ENCODE data around the gene FGR. TPM values are rescaled to one million over a fixed set of nuclear protein-coding genes. Genes with fewer than 3 reads are reported as not detected.

Gene FGR
- total and polyA plus RNA-seq, 2 donors (not counting 1 experiment from before 2014, with no cell fraction given): 57.0 to 295 TPM

- H3K27ac ChIP-seq (ENCODE audit: low read length in 2 of 2): no peak overlapping the region
- H3K4me3 ChIP-seq (ENCODE audit: control extremely low read depth in 1 of 5, extremely low read depth in 1 of 5, insufficient read depth in 1 of 5, low read depth in 2 of 5, low read length in 4 of 5): no peak overlapping the region
- peaks cover 89% of the 10 kb centered on the region for H3K79me2 ChIP-seq (ENCODE audit: control insufficient read depth, insufficient read depth, low read length)
- H3K4me1 ChIP-seq (ENCODE audit: control insufficient read depth in 2 of 2, insufficient read depth in 2 of 2, low read length in 2 of 2): peaks cover 3 to 12% of the 10 kb centered on the region in 2 donors
- H3K36me3 ChIP-seq (replicated peaks in 1 of 2; ENCODE audit: control extremely low read depth in 1 of 2, control insufficient read depth in 1 of 2, extremely low read depth in 1 of 2, insufficient read depth in 2 of 2, low read length in 1 of 2): peaks cover 0 to 13% of the 10 kb centered on the region in 2 experiments
- H4K20me1 ChIP-seq (ENCODE audit: control insufficient read depth, insufficient read depth, low read length, poor library complexity, severe bottlenecking): peaks cover 31% of the 10 kb centered on the region
- DNase-seq: no peak
- POLR2A ChIA-PET: no interaction called here
- CTCF ChIA-PET: no interaction called here
- no peak overlapping the region for H3K9ac ChIP-seq (ENCODE audit: low read length)
- Mint-ChIP-seq H3K27ac (no peak overlapping the region), H3K4me1 (peaks cover 6% of the 10 kb centered on the region), H3K4me3 (no peak overlapping the region), H3K9me3 (ENCODE audit: insufficient read depth) (no peaks in the 10 kb centered on the region), H3K27me3 (no peaks in the 10 kb centered on the region)
- H2AFZ ChIP-seq (ENCODE audit: insufficient read depth, low read depth, low read length, poor library complexity, severe bottlenecking): no peak overlapping the region
- H3K9me3 ChIP-seq (ENCODE audit: control extremely low read depth in 1 of 3, control insufficient read depth in 2 of 3, insufficient read depth in 1 of 3, low read length in 2 of 3): no peaks in the 10 kb centered on the region
- intact Hi-C loops (cut with micrococcal nuclease): no loop called here
- TF ChIP-seq CTCF (IDR thresholded peaks at IDR 0.05) (no peak), EZH2 (IDR thresholded peaks at IDR 0.05; ENCODE audit: borderline replicate concordance, insufficient read depth, low read depth, low read length, poor library complexity, severe bottlenecking) (no peak)
- H3K27me3 ChIP-seq (replicated peaks in 1 of 4; ENCODE audit: control extremely low read depth in 1 of 4, control insufficient read depth in 3 of 4, insufficient read depth in 4 of 4, low read length in 3 of 4): no peaks in the 10 kb centered on the region
- no peak for ATAC-seq (ENCODE audit: low read depth)
- 91% methylated on average over 11 of the region's 12 CpGs for WGBS (ENCODE audit: insufficient coverage)
- H3K4me2 ChIP-seq (replicated peaks; ENCODE audit: low read depth, low read length, poor library complexity, severe bottlenecking): no peak overlapping the region
Measured at GRCh38 chr1:27588256-27589232, 46.4 kb downstream of the FGR start.

GRCh38 chr1:27585684-27586083 lies 49.3 kb downstream of the FGR start:
- CTCF ChIA-PET: no interaction called here

More at GRCh38 chr1:27585684-27586083, 49.3 kb downstream of the FGR start:
- DNase-seq (no peak), ATAC-seq (ENCODE audit: low read depth) (no peak)
- Histone ChIP-seq H3K27ac (ENCODE audit: low read length in 2 of 2) (no peak overlapping the region), H3K27me3 (replicated peaks in 1 of 4; ENCODE audit: control extremely low read depth in 1 of 4, control insufficient read depth in 3 of 4, insufficient read depth in 4 of 4, low read length in 3 of 4) (no peaks in the 10 kb centered on the region), H3K9ac (ENCODE audit: low read length) (no peak overlapping the region), H3K4me3 (ENCODE audit: control extremely low read depth in 1 of 5, extremely low read depth in 1 of 5, insufficient read depth in 1 of 5, low read depth in 2 of 5, low read length in 4 of 5) (no peak overlapping the region), H3K79me2 (ENCODE audit: control insufficient read depth, insufficient read depth, low read length) (peaks cover 74% of the 10 kb centered on the region), H2AFZ (ENCODE audit: insufficient read depth, low read depth, low read length, poor library complexity, severe bottlenecking) (no peak overlapping the region), H3K4me2 (replicated peaks; ENCODE audit: low read depth, low read length, poor library complexity, severe bottlenecking) (no peak overlapping the region), H3K36me3 (replicated peaks in 1 of 2; ENCODE audit: control extremely low read depth in 1 of 2, control insufficient read depth in 1 of 2, extremely low read depth in 1 of 2, insufficient read depth in 2 of 2, low read length in 1 of 2) (peaks cover 0 to 12% of the 10 kb centered on the region in 2 experiments), H3K9me3 (ENCODE audit: control extremely low read depth in 1 of 3, control insufficient read depth in 2 of 3, insufficient read depth in 1 of 3, low read length in 2 of 3) (no peaks in the 10 kb centered on the region), H4K20me1 (ENCODE audit: control insufficient read depth, insufficient read depth, low read length, poor library complexity, severe bottlenecking) (peaks cover 5% of the 10 kb centered on the region), H3K4me1 (ENCODE audit: control insufficient read depth in 2 of 2, insufficient read depth in 2 of 2, low read length in 2 of 2) (peaks cover 0 to 3% of the 10 kb centered on the region in 2 donors)
- Mint-ChIP-seq H3K27me3 (no peaks in the 10 kb centered on the region), H3K4me1 (no peaks in the 10 kb centered on the region), H3K27ac (no peak overlapping the region), H3K9me3 (ENCODE audit: insufficient read depth) (no peaks in the 10 kb centered on the region), H3K4me3 (no peak overlapping the region)
- intact Hi-C loops (cut with micrococcal nuclease): no loop called here
- POLR2A ChIA-PET: no interaction called here
- no peak for TF ChIP-seq CTCF (IDR thresholded peaks at IDR 0.05)
- TF ChIP-seq EZH2 (IDR thresholded peaks at IDR 0.05; ENCODE audit: borderline replicate concordance, insufficient read depth, low read depth, low read length, poor library complexity, severe bottlenecking): no peak
- WGBS (ENCODE audit: insufficient coverage): no CpG with 5 or more reads among the region's 3 CpGs
